ENCODE data around the gene FSD2. TPM values are rescaled to one million over a fixed set of nuclear protein-coding genes. Genes with fewer than 3 reads are reported as not detected.

Gene FSD2
- total and polyA plus RNA-seq, 9 of the 15 experiments (the other 6 are each of a cell fraction or from before 2014, with no cell fraction given): 0.01 to 0.06 TPM; not detected in 7

DNA sequence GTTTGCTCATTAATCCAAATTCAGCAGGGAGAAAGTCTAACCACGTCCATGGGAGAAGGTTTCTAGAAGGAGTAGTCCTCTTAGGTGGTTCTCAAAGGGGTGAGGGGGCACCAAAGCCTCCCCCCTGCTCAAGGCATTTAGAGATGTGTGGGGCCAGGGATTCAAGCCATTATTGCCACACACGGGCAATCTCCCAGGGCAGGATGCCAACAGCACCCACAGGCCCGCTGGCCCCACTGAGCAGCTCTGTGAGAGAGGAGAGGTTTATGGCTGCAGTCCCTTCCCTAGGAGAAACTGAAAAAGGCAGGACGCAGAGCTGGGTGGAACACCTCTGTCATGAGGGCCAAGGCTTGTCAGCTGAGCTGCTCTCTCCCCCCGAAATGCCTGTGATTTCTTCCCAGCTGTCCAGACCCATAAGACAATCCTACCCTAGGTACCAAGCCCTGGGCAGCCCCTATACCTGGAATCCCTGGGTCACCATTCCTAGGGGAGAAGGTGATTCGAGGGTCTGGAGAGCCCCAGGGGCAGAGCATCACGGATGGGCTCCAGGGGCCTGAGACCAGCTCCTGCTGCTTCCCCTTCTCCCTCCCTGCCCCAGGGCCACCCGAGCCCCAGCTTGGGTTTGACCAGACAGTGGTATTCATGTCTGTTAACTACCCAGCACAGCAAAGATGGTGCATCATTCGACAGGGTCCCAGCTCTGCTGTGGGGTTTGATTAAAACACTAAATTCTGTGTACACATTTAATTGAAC, 42.5 kb upstream of the FSD2 start:
- ChIA-PET CTCF (ENCODE audit: low intra/inter-chr PET ratio) (interaction anchor here (1.8 kb wide), 1 partner anchor 152 kb away, joined by 6 read pairs; no protein-coding TSS in a partner anchor), POLR2A (interaction anchor here (0.5 to 3.3 kb wide), 4 partner anchors 8 to 279 kb away, joined by 3 to 14 read pairs (median 4); no protein-coding TSS in a partner anchor)
- DNase-seq (ENCODE audit: extremely low read depth in 1 of 4, low spot score in 3 of 4) (no peak), FAIRE-seq (no peak), ATAC-seq (no peak)
- Histone ChIP-seq H3K9me3 (replicated peaks; ENCODE audit: control insufficient read depth, insufficient read depth, low read depth, low read length) (no peaks in the 10 kb centered on the region; the same call in 1 of the 2 replicates), H3K4me1 (replicated peaks in 1 of 2; ENCODE audit: control insufficient read depth in 2 of 2, insufficient read depth in 2 of 2, low read length in 2 of 2) (peaks cover 35 to 50% of the 10 kb centered on the region in 2 experiments; a peak in 4 of 5 replicates), H4K20me1 (replicated peaks; ENCODE audit: control insufficient read depth, insufficient read depth, low read length) (no peaks in the 10 kb centered on the region), H3K4me3 (no peak overlapping the region), H3K79me2 (ENCODE audit: control insufficient read depth, insufficient read depth, low read length) (no peaks in the 10 kb centered on the region), H2AFZ (ENCODE audit: low read depth, low read length) (peak overlapping the region; percentile 95; the same call in 1 of the 2 replicates), H3K9ac (ENCODE audit: insufficient read depth in 1 of 2, low read depth in 2 of 2, low read length in 2 of 2) (peak overlapping the region in 1 of 2 experiments; percentile 52; a peak in 2 of 4 replicates), H3K4me2 (ENCODE audit: insufficient read depth, low read length) (no peak overlapping the region), H3K9me1 (ENCODE audit: control insufficient read depth, insufficient read depth, low read length) (no peaks in the 10 kb centered on the region), H3K27me3 (ENCODE audit: control insufficient read depth in 2 of 2, insufficient read depth in 2 of 2, low read length in 2 of 2) (no peaks in the 10 kb centered on the region), H3K36me3 (ENCODE audit: control insufficient read depth, insufficient read depth, low read length) (no peaks in the 10 kb centered on the region), H3K27ac (ENCODE audit: extremely low read depth, low read depth, low read length) (no peak overlapping the region)
- in situ Hi-C loops (cut with MboI) (no loop called here), intact Hi-C loops (cut with micrococcal nuclease) (loop anchor here (5.0 kb wide), 2 partner anchors 36 to 359 kb away; partner anchors contain the start of gene HDGFL3)
- WGBS (ENCODE audit: insufficient coverage, low coverage, missing lambda C conversion rate): 72% methylated on average over 8 of the region's 9 CpGs
- no TSS peak for BruUV-seq (replicated peaks)
- no peak for TF ChIP-seq RBM17 (IDR thresholded peaks at IDR 0.05; ENCODE audit: borderline replicate concordance, low read depth, low read length)
- no peak for TF ChIP-seq MYNN (IDR thresholded peaks at IDR 0.05)
- TF ChIP-seq MYNN (CRISPR knock-in tag; IDR thresholded peaks at IDR 0.05): no peak
- no peak for TF ChIP-seq MCM3 (IDR thresholded peaks at IDR 0.05)
- no peak for TF ChIP-seq ZNF280A (IDR thresholded peaks at IDR 0.05; ENCODE audit: low read depth, partially characterized antibody)
- TF ChIP-seq ZNF408 (CRISPR knock-in tag; IDR thresholded peaks at IDR 0.05; ENCODE audit: low read depth): no peak
- no peak for TF ChIP-seq NR1H2 (CRISPR knock-in tag; IDR thresholded peaks at IDR 0.05)
- no peak for TF ChIP-seq RBM25 (IDR thresholded peaks at IDR 0.05; ENCODE audit: low read depth, low read length, severe bottlenecking)
- TF ChIP-seq PPARD (CRISPR knock-in tag; IDR thresholded peaks at IDR 0.05): no peak
- TF ChIP-seq CHD4 (IDR thresholded peaks at IDR 0.05; ENCODE audit: insufficient read depth, insufficient replicate concordance, low read depth, low read length, poor library complexity, severe bottlenecking): no peak
